ENCODE measurements around the gene UPK3BL1. TPM values are rescaled to one million over a fixed set of nuclear protein-coding genes. Genes with fewer than 3 reads are reported as not detected.
"Not testable (repeated sequence)": the region's sequence is repeated elsewhere in the genome, so short reads cannot be mapped to it uniquely, and the experiment has no call there.

UPK3BL1 gene
- polyA plus RNA-seq, 2 donors: 91.5 to 366 TPM

DNA sequence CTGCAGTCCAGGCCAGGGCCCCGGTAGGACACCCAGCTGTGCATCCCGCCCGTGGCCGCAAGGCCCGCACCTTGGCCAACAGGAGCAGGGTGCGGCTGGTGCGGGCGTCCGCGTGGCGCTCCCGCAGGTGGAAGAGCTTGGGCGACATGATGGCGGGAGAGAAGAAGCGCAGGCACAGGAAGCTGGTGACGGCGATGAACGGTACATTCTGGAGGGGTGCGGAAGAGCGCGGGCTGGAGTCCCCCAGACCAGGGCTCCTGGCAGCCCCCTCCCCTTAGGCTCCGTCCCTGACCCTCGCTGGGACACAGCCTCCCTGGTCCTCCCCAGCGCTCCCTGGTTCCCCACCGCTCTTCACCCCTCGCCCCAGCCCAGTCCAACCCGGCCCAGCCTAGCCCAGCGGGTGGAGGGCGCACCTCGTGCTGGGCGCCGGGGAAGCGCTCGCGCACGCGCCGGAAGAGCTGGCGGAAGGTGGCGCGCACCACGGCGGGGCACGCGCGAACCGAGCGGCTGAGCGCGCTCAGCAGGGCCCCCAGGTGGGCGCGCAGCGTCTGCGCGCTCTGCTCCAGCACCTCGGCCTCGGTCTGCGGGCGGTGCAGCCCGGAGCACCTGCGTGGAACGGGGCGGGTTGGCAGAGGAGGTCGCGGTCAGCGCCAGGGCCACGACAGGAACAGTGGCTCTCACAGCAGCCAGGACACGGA lies 48.8 kb downstream of the UPK3BL1 start:
- WGBS, 2 donors: no CpG with 5 or more reads among the region's 68 CpGs
- H3K9me3 ChIP-seq (ENCODE audit: control insufficient read depth in 2 of 2, insufficient read depth in 1 of 2, low read depth in 1 of 2, low read length in 1 of 2); H3K27me3 ChIP-seq (ENCODE audit: control insufficient read depth in 1 of 2, insufficient read depth in 2 of 2, low read length in 2 of 2); H3K4me1 ChIP-seq (ENCODE audit: control insufficient read depth in 2 of 2, insufficient read depth in 2 of 2, low read length in 1 of 2); H3K4me3 ChIP-seq (ENCODE audit: low read depth in 1 of 2, low read length in 2 of 2); H3K36me3 ChIP-seq (ENCODE audit: control insufficient read depth in 2 of 2, insufficient read depth in 2 of 2, low read length in 1 of 2); H3K27ac ChIP-seq (ENCODE audit: low read depth in 2 of 2, low read length in 1 of 2): not testable (repeated sequence)

DNA sequence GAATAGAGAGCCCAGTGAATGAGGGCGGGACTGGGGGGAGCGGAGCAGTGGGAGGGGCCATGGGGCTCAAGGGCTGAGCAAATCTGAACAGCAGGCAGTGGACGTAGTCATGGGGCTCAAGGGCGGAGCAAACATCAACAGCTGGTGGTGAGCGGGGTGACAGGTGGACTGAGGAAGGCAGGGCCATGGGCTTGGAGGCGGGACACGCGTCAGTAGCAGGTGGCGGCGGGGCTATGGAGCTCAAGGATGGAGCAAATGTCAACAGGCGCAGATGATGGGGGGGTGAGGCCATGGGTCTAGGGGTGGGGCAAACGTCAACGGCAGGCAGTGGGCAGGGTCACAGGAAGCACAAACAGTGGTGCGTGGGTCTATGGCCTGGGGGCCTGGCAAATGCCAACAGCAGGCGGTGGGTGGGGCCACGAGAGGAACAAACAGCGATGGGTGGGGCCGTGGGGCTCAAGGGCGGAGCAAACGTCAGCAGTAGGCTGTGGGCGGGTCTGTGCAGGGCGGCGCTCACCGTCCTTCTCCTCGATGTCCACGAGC lies 50.0 kb downstream of the UPK3BL1 start:
- not testable (repeated sequence) for H3K4me1 ChIP-seq (ENCODE audit: control insufficient read depth in 2 of 2, insufficient read depth in 2 of 2, low read length in 1 of 2); H3K27ac ChIP-seq (ENCODE audit: low read depth in 2 of 2, low read length in 1 of 2); H3K36me3 ChIP-seq (ENCODE audit: control insufficient read depth in 2 of 2, insufficient read depth in 2 of 2, low read length in 1 of 2); H3K27me3 ChIP-seq (ENCODE audit: control insufficient read depth in 1 of 2, insufficient read depth in 2 of 2, low read length in 2 of 2); H3K4me3 ChIP-seq (ENCODE audit: low read depth in 1 of 2, low read length in 2 of 2); H3K9me3 ChIP-seq (ENCODE audit: control insufficient read depth in 2 of 2, insufficient read depth in 1 of 2, low read depth in 1 of 2, low read length in 1 of 2)
- WGBS, 2 donors: 24% methylated on average over 6 of the region's 26 CpGs

GRCh38 chr7:102589857-102590256 lies 52.7 kb downstream of the UPK3BL1 start:
- not testable (repeated sequence) for H3K27ac ChIP-seq (ENCODE audit: low read depth in 2 of 2, low read length in 1 of 2); H3K36me3 ChIP-seq (ENCODE audit: control insufficient read depth in 2 of 2, insufficient read depth in 2 of 2, low read length in 1 of 2); H3K4me1 ChIP-seq (ENCODE audit: control insufficient read depth in 2 of 2, insufficient read depth in 2 of 2, low read length in 1 of 2); H3K9me3 ChIP-seq (ENCODE audit: control insufficient read depth in 2 of 2, insufficient read depth in 1 of 2, low read depth in 1 of 2, low read length in 1 of 2); H3K4me3 ChIP-seq (ENCODE audit: low read depth in 1 of 2, low read length in 2 of 2); H3K27me3 ChIP-seq (ENCODE audit: control insufficient read depth in 1 of 2, insufficient read depth in 2 of 2, low read length in 2 of 2)
- no CpG with 5 or more reads among the region's 9 CpGs for WGBS, 2 donors

Other genes with a start within 250 kb of the UPK3BL1 start
- 10 to 100 TPM; 15.9 to 21.1 TPM for gene PRKRIP1, start 246.4 kb downstream of the UPK3BL1 start, polyA plus RNA-seq
- gene ORAI2, start 209.2 kb downstream of the UPK3BL1 start, polyA plus RNA-seq: 1 to 10 TPM in 1 of 2 donors, under 1 TPM in 1; 0.71 to 1.4 TPM
- 1 to 10 TPM; 7.6 TPM for gene ALKBH4, start 177.9 kb downstream of the UPK3BL1 start, polyA plus RNA-seq
- gene LRWD1, start 177.8 kb downstream of the UPK3BL1 start, polyA plus RNA-seq: 1 to 10 TPM; 6.3 to 9.5 TPM
- 10 to 100 TPM; 68.9 to 89.4 TPM for gene POLR2J, start 163.9 kb downstream of the UPK3BL1 start, polyA plus RNA-seq
- 1 to 10 TPM; 4.6 to 4.9 TPM for gene RASA4B, start 125.0 kb downstream of the UPK3BL1 start, polyA plus RNA-seq
- 10 to 100 TPM; 13.1 to 92.4 TPM for gene UPK3BL2, start 99.1 kb downstream of the UPK3BL1 start, polyA plus RNA-seq
- under 1 TPM in 1 of 2 donors, not detected in 1; 0.05 TPM for gene SPDYE2, start 91.6 kb downstream of the UPK3BL1 start, polyA plus RNA-seq
- gene POLR2J3, start 70.2 kb downstream of the UPK3BL1 start, polyA plus RNA-seq: 10 to 100 TPM; 39.1 to 71.0 TPM
- gene RASA4, start 26.0 kb downstream of the UPK3BL1 start, polyA plus RNA-seq: 10 to 100 TPM; 13.0 to 14.3 TPM
- not detected for gene SPDYE2B, start 7.5 kb upstream of the UPK3BL1 start, polyA plus RNA-seq
- 1 to 10 TPM; 2.1 to 4.5 TPM for gene POLR2J2, start 28.9 kb upstream of the UPK3BL1 start, polyA plus RNA-seq
- gene FAM185A, start 106.2 kb upstream of the UPK3BL1 start, polyA plus RNA-seq: 1 to 10 TPM; 3.5 to 4.9 TPM

Measured in esophagus (tissue), 2 donors.